HG03575 (cell line): ENCODE measurements around the gene COPB1.
A peak's percentile ranks its signal among the peaks of the same experiment; 100 is the strongest.
"Not testable (repeated sequence)": the region's sequence is repeated elsewhere in the genome, so short reads cannot be mapped to it uniquely, and the experiment has no call there.

Experiments used
- ATAC-seq: cut with Tn5 transposase; IDR thresholded peaks from one replicate; pipeline ENCODE4 v1.9.1; 2021; ENCODE audit not compliant: unreplicated experiment, insufficient number of reproducible peaks, low FRiP score; ENCODE audit errors: extremely low read depth

The COPB1 gene

GRCh38 chr11:14499560-14500180 is at the start of gene COPB1:
Gene COPB1 (minus strand): TSS chr11:14499811. CDS start chr11:14498928, 883 bp downstream.
- ATAC-seq = peak; percentile 57

GRCh38 chr11:14547440-14547839 is 47.8 kb upstream of the COPB1 start:
- no peak for ATAC-seq

- no peak for ATAC-seq
Measured at GRCh38 chr11:14546672-14547071, 47.1 kb upstream of the COPB1 start.

- ATAC-seq = peak; percentile 56
Measured at GRCh38 chr11:14544611-14545010, 45.0 kb upstream of the COPB1 start.

- no peak for ATAC-seq
Measured at GRCh38 chr11:14543260-14543659, 43.6 kb upstream of the COPB1 start.

GRCh38 chr11:14542324-14542723 is 42.7 kb upstream of the COPB1 start:
- ATAC-seq = no peak

GRCh38 chr11:14541192-14541947 is 41.8 kb upstream of the COPB1 start:
- no peak for ATAC-seq

- ATAC-seq = no peak
Measured at GRCh38 chr11:14539982-14540421, 40.4 kb upstream of the COPB1 start.

- no peak for ATAC-seq
Measured at GRCh38 chr11:14538926-14539554, 39.4 kb upstream of the COPB1 start.

- no peak for ATAC-seq
Measured at GRCh38 chr11:14538271-14538925, 38.8 kb upstream of the COPB1 start.

GRCh38 chr11:14537134-14537599 is 37.6 kb upstream of the COPB1 start:
- peak; percentile 64 for ATAC-seq

- ATAC-seq = not testable (repeated sequence)
Measured at GRCh38 chr11:14535166-14535565, 35.6 kb upstream of the COPB1 start.

- ATAC-seq = no peak
Measured at GRCh38 chr11:14529951-14530350, 30.3 kb upstream of the COPB1 start.

- no peak for ATAC-seq
Measured at GRCh38 chr11:14529321-14529720, 29.7 kb upstream of the COPB1 start.

GRCh38 chr11:14522801-14523200 is 23.2 kb upstream of the COPB1 start:
- no peak for ATAC-seq

- no peak for ATAC-seq
Measured at GRCh38 chr11:14522245-14522644, 22.6 kb upstream of the COPB1 start.

GRCh38 chr11:14520747-14521151 is 21.1 kb upstream of the COPB1 start:
- no peak for ATAC-seq

- ATAC-seq = peak; percentile 94
Measured at GRCh38 chr11:14519917-14520746, 20.5 kb upstream of the COPB1 start, which contains the start of gene PSMA1. Gene PSMA1 (minus strand): TSS chr11:14520386. CDS start chr11:14520299, 87 bp downstream.

GRCh38 chr11:14519597-14519916 is 19.9 kb upstream of the COPB1 start:
- ATAC-seq = no peak
